ENCODE measurements around the gene TPO. TPM values are rescaled to one million over a fixed set of nuclear protein-coding genes. Genes with fewer than 3 reads are reported as not detected.
A peak's percentile ranks its signal among the peaks of the same experiment; 100 is the strongest.

Gene TPO
- total RNA-seq, 4 donors from 2014 or later, result 4,215 to 7,965 (median 5,966) TPM

DNA sequence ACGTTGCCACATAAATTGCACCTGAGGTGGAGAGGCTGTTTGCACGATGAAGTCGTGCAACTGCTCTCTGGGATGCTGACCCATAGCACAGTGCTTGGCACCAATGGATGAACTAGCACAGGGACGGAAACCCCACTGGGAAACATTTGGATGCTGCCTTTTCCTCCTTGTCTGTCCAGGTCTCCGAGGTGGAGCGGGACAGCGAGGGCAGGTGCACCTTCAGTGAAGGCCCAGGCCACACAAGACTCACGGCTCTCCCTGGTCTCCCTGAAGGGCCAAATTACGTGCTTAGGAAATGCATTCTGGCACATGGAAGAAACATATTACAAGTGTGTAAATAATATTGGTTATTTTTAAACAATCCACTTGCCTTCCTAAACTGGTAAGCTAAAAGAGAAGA, 70.3 kb downstream of the TPO start:
- Histone ChIP-seq H3K36me3 (peaks cover 92 to 100% of the 10 kb centered on the region in 2 donors), H3K27ac (no peak overlapping the region), H3K4me3 (replicated peaks in 1 of 3) (no peak overlapping the region), H3K9me3 (no peaks in the 10 kb centered on the region), H3K27me3 (no peaks in the 10 kb centered on the region), H3K4me1 (no peaks in the 10 kb centered on the region)
- no peak for DNase-seq
- intact Hi-C loops (cut with DNase I), result no loop called here
- WGBS, 2 donors, result 90 to 93% methylated on average over 9 of the region's 9 CpGs
- TF ChIP-seq, protein P1, sequence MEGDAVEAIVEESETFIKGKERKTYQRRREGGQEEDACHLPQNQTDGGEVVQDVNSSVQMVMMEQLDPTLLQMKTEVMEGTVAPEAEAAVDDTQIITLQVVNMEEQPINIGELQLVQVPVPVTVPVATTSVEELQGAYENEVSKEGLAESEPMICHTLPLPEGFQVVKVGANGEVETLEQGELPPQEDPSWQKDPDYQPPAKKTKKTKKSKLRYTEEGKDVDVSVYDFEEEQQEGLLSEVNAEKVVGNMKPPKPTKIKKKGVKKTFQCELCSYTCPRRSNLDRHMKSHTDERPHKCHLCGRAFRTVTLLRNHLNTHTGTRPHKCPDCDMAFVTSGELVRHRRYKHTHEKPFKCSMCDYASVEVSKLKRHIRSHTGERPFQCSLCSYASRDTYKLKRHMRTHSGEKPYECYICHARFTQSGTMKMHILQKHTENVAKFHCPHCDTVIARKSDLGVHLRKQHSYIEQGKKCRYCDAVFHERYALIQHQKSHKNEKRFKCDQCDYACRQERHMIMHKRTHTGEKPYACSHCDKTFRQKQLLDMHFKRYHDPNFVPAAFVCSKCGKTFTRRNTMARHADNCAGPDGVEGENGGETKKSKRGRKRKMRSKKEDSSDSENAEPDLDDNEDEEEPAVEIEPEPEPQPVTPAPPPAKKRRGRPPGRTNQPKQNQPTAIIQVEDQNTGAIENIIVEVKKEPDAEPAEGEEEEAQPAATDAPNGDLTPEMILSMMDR (IDR thresholded peaks at IDR 0.05), result no peak
- TF ChIP-seq POLR2A (IDR thresholded peaks at IDR 0.05), result no peak

GRCh38 chr2:1484131-1484884, 71.0 kb downstream of the TPO start:
- H3K36me3 ChIP-seq, result peaks cover 92 to 100% of the 10 kb centered on the region in 2 donors
- intact Hi-C loops (cut with DNase I), result no loop called here

DNA sequence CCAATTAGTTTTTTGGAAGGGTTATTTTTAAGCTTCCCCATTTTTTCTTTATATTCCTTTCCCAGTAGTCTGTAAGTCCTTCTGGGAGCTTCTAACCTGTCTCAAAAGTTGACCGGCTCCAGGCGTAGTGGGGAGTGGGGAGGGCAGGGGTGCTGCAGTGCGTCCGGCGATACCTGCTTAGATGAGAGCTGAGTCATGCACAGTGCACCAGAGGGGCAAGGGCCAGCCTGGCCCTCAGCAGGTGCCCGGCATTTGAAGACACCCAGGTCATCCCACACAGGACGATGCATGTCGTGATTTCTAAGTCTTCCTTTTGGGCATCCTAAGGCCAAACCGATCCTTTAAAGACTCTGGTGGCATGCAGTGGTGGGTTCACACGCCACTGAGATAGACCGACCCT, 73.4 kb downstream of the TPO start:
- peaks cover 82 to 96% of the 10 kb centered on the region in 2 donors for H3K36me3 ChIP-seq
- H3K4me1 ChIP-seq, result no peaks in the 10 kb centered on the region
- intact Hi-C loops (cut with DNase I), result no loop called here
- H3K9me3 ChIP-seq, result no peaks in the 10 kb centered on the region
- no peak for DNase-seq
- H3K27me3 ChIP-seq, result no peaks in the 10 kb centered on the region
- WGBS, 2 donors, result 93 to 97% methylated on average over 11 of the region's 11 CpGs
- H3K27ac ChIP-seq, result no peak overlapping the region
- H3K4me3 ChIP-seq (replicated peaks in 1 of 3), result no peak overlapping the region
- TF ChIP-seq POLR2A (IDR thresholded peaks at IDR 0.05), result no peak
- TF ChIP-seq, protein P1 (IDR thresholded peaks at IDR 0.05), result no peak

More at GRCh38 chr2:1484131-1484884, 71.0 kb downstream of the TPO start:
- no peaks in the 10 kb centered on the region for H3K9me3 ChIP-seq
- H3K27me3 ChIP-seq, result no peaks in the 10 kb centered on the region
- 94 to 95% methylated on average over 22 of the region's 22 CpGs for WGBS, 2 donors
- TF ChIP-seq, protein P1 (IDR thresholded peaks at IDR 0.05), result no peak
- TF ChIP-seq POLR2A (IDR thresholded peaks at IDR 0.05), result peak in 1 of 2 donors; percentile 21
- DNase-seq, result no peak
- no peak overlapping the region for H3K27ac ChIP-seq
- H3K4me3 ChIP-seq (replicated peaks in 1 of 3), result no peak overlapping the region
- no peaks in the 10 kb centered on the region for H3K4me1 ChIP-seq

DNA sequence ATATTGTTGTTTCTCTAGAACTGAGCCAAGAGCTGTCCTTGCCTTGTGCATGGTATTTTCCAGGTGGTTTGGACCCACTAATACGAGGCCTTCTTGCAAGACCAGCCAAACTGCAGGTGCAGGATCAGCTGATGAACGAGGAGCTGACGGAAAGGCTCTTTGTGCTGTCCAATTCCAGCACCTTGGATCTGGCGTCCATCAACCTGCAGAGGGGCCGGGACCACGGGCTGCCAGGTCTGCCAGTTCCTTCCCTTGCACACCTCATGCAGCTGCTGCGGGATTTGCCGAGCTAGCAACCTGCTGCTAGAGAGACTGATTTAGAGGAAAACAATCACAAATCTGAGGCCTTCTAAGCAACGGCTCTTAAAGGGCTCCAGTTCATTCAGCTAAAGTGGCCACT, 74.5 kb downstream of the TPO start:
- no peak for TF ChIP-seq POLR2A (IDR thresholded peaks at IDR 0.05)
- H3K36me3 ChIP-seq, result peaks cover 82 to 96% of the 10 kb centered on the region in 2 donors
- intact Hi-C loops (cut with DNase I), result no loop called here
- no peaks in the 10 kb centered on the region for H3K9me3 ChIP-seq
- peak overlapping the region in 2 of 3 donors; percentile 26 to 71 for H3K27ac ChIP-seq
- no peak overlapping the region for H3K4me3 ChIP-seq (replicated peaks in 1 of 3)
- DNase-seq, result no peak
- WGBS, 2 donors, result 75 to 77% methylated on average over 7 to 9 of the region's 9 CpGs
- no peaks in the 10 kb centered on the region for H3K27me3 ChIP-seq
- no peaks in the 10 kb centered on the region for H3K4me1 ChIP-seq

GRCh38 chr2:1488181-1488671, 75.0 kb downstream of the TPO start:
- intact Hi-C loops (cut with DNase I), result no loop called here

More at GRCh38 chr2:1488181-1488671, 75.0 kb downstream of the TPO start:
- WGBS, 2 donors, result 79 to 84% methylated on average over 9 to 11 of the region's 11 CpGs
- H3K27ac ChIP-seq, result peak overlapping the region in 2 of 3 donors; percentile 26 to 71
- H3K9me3 ChIP-seq, result no peaks in the 10 kb centered on the region
- no peaks in the 10 kb centered on the region for H3K27me3 ChIP-seq
- no peak overlapping the region for H3K4me3 ChIP-seq (replicated peaks in 1 of 3)
- H3K36me3 ChIP-seq, result peaks cover 82 to 95% of the 10 kb centered on the region in 2 donors
- TF ChIP-seq, protein P1 (IDR thresholded peaks at IDR 0.05), result no peak
- no peak for TF ChIP-seq POLR2A (IDR thresholded peaks at IDR 0.05)
- no peaks in the 10 kb centered on the region for H3K4me1 ChIP-seq
- no peak for DNase-seq

All from thyroid gland (tissue), 4 donors.